Activated CD4-positive, alpha-beta T cell treated with anti-CD3 and anti-CD28 coated beads for 36 hours (primary cell): ENCODE data around the gene TPBGL. TPM values are rescaled to one million over a fixed set of nuclear protein-coding genes. Genes with fewer than 3 reads are reported as not detected.
A peak's percentile ranks its signal among the peaks of the same experiment; 100 is the strongest.

Experiments used
- ATAC-seq: fragments of 200-7000 bp; cut with Tn5 transposase; one replicate; pipeline ENCODE4 v1.10.0; 2021; ENCODE audit warnings: mild to moderate bottlenecking, moderate library complexity
- CTCF ChIA-PET: fragments of 350-600 bp; sonication (Branson Sonifier 250); formaldehyde crosslinking; loops from one replicate; lab custom pipeline; 2021; ENCODE audit warnings: antibody characterized with exemption; lab: Charles Lee
- POLR2A ChIA-PET: fragments of 350-600 bp; sonication (Branson Sonifier 250); formaldehyde crosslinking; loops from one replicate; lab custom pipeline; 2021; ENCODE audit warnings: antibody characterized with exemption, inconsistent platforms; lab: Charles Lee
- DNase-seq: peaks from one replicate; pipeline ENCODE4 v3.0.0-alpha.2; 2020
- H3K27ac Mint-ChIP-seq: one replicate; pipeline ENCODE4 v1.8.0; 2021; ENCODE audit warnings: mixed read lengths
- H3K27me3 Mint-ChIP-seq: one replicate; pipeline ENCODE4 v1.8.0; 2021; ENCODE audit warnings: mixed read lengths
- H3K36me3 Mint-ChIP-seq: one replicate; pipeline ENCODE4 v1.8.0; 2021; ENCODE audit warnings: low read depth, mixed read lengths
- H3K4me1 Mint-ChIP-seq: one replicate; pipeline ENCODE4 v1.8.0; 2021; ENCODE audit warnings: mixed read lengths
- H3K4me3 Mint-ChIP-seq: one replicate; pipeline ENCODE4 v1.8.0; 2021; ENCODE audit warnings: mild to moderate bottlenecking, moderate library complexity, mixed read lengths
- H3K9me3 Mint-ChIP-seq: one replicate; pipeline ENCODE4 v1.8.0; 2021; ENCODE audit warnings: low read depth, mixed read lengths
- intact Hi-C, 2 experiments: fragments of 100-400 bp; cut with DNase I in 1 of 2; cut with micrococcal nuclease in 1 of 2; formaldehyde crosslinking; loops; one replicate each; pipeline versions ENCODE4 v1.14.2 to v1.15.1; 2022 to 2024; cut with DNase I, micrococcal nuclease
- total RNA-seq, 2 experiments: library from RNA; stranded (reverse); gene quantifications; one replicate each; pipeline ENCODE4 v1.2.3, GENCODE V29; 2021

Gene TPBGL
- total RNA-seq, 2 experiments from 2014 or later: 0.18 to 0.21 TPM

GRCh38 chr11:75264971-75265370 lies 24.4 kb downstream of the TPBGL start:
- intact Hi-C loops: no loop called here
- no peaks in the 10 kb centered on the region for H3K9me3 Mint-ChIP-seq

GRCh38 chr11:75265851-75266531 lies 25.4 kb downstream of the TPBGL start:
- Mint-ChIP-seq H3K4me3 (no peak overlapping the region), H3K4me1 (peaks cover 28% of the 10 kb centered on the region), H3K36me3 (no peaks in the 10 kb centered on the region), H3K27ac (no peak overlapping the region), H3K27me3 (no peaks in the 10 kb centered on the region), H3K9me3 (no peaks in the 10 kb centered on the region)
- POLR2A ChIA-PET: no interaction called here
- CTCF ChIA-PET: interaction anchor here (0.5 to 1.1 kb wide), 4 partner anchors 12 to 118 kb away, joined by 3 read pairs; no protein-coding TSS in a partner anchor
- intact Hi-C loops: no loop called here
- DNase-seq: no peak
- ATAC-seq: no peak

More at GRCh38 chr11:75264971-75265370, 24.4 kb downstream of the TPBGL start:
- Mint-ChIP-seq H3K36me3 (no peaks in the 10 kb centered on the region), H3K27me3 (no peaks in the 10 kb centered on the region), H3K27ac (peak overlapping the region; percentile 37), H3K4me1 (peaks cover 36% of the 10 kb centered on the region), H3K4me3 (no peak overlapping the region)
- DNase-seq (no peak), ATAC-seq (no peak)
- ChIA-PET CTCF (interaction anchor here (1.1 kb wide), 1 partner anchor 13 kb away, joined by 3 read pairs; no protein-coding TSS in a partner anchor), POLR2A (interaction anchor here (0.6 kb wide), 1 partner anchor 227 kb away, joined by 4 read pairs; no protein-coding TSS in a partner anchor)

DNA sequence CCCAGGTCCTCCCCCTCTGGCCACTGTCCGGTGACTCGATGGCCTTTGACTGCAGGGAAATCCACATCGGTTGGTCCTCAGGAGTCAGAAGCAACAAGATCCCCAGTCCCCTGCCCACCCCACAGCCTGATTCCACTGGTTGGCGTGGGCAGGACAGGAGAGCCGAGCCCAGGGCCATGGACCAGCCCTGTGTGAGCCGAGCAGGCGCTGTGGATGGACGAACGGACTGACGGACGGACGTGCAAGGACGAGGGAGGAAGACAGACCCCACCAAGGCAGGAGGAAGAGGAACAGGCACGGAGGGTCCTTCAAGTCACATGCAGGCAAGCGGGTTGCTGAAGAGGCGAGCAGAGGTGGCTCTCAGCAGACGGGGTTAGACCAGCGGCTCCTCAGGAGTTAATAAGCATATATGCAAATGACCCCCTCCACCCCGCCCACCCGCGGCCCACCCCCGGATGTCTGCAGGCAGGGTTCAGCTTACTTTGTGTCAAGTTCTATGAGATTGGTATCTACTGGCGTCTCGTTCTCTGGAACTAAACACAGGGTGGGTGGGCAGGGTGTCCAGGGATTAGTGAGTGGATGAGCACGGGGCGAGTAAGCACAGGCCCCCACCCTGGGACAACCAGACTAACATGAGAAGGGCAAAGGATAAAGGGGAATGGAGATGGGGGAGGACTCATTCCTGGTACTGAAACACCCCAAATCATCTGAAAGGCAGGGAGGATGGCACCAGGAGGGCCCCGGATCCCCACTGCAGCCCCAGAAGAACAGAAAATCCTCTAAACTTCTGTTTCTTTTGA lies 26.8 kb downstream of the TPBGL start:
- H3K9me3 Mint-ChIP-seq: no peaks in the 10 kb centered on the region
- peaks cover 21% of the 10 kb centered on the region for H3K4me1 Mint-ChIP-seq
- ChIA-PET CTCF (no interaction called here), POLR2A (no interaction called here)
- H3K36me3 Mint-ChIP-seq: no peaks in the 10 kb centered on the region
- no peaks in the 10 kb centered on the region for H3K27me3 Mint-ChIP-seq
- H3K27ac Mint-ChIP-seq: no peak overlapping the region
- ATAC-seq: no peak
- intact Hi-C loops: no loop called here
- no peak overlapping the region for H3K4me3 Mint-ChIP-seq
- no peak for DNase-seq

GRCh38 chr11:75268626-75269366 lies 28.2 kb downstream of the TPBGL start:
- Mint-ChIP-seq H3K4me3 (no peak overlapping the region), H3K27me3 (no peaks in the 10 kb centered on the region), H3K9me3 (no peaks in the 10 kb centered on the region), H3K4me1 (peaks cover 20% of the 10 kb centered on the region), H3K36me3 (peaks cover under 1% of the 10 kb centered on the region), H3K27ac (no peak overlapping the region)
- DNase-seq (no peak), ATAC-seq (no peak)
- intact Hi-C loops: no loop called here
- POLR2A ChIA-PET: no interaction called here
- CTCF ChIA-PET: interaction anchor here (2.1 to 3.9 kb wide), 2 partner anchors 126 to 129 kb away, joined by 9 to 15 read pairs; no protein-coding TSS in a partner anchor

- no peaks in the 10 kb centered on the region for H3K9me3 Mint-ChIP-seq
- CTCF ChIA-PET: interaction anchor here (2.1 to 3.9 kb wide), 2 partner anchors 127 to 129 kb away, joined by 9 to 15 read pairs; no protein-coding TSS in a partner anchor
- no peak for DNase-seq
- no peak overlapping the region for H3K27ac Mint-ChIP-seq
- intact Hi-C loops: no loop called here
- H3K36me3 Mint-ChIP-seq: peaks cover 3% of the 10 kb centered on the region
- H3K27me3 Mint-ChIP-seq: no peaks in the 10 kb centered on the region
- ATAC-seq: no peak
- no peak overlapping the region for H3K4me3 Mint-ChIP-seq
- POLR2A ChIA-PET: no interaction called here
- H3K4me1 Mint-ChIP-seq: peaks cover 20% of the 10 kb centered on the region
Measured at GRCh38 chr11:75269367-75269660, 28.7 kb downstream of the TPBGL start.

DNA sequence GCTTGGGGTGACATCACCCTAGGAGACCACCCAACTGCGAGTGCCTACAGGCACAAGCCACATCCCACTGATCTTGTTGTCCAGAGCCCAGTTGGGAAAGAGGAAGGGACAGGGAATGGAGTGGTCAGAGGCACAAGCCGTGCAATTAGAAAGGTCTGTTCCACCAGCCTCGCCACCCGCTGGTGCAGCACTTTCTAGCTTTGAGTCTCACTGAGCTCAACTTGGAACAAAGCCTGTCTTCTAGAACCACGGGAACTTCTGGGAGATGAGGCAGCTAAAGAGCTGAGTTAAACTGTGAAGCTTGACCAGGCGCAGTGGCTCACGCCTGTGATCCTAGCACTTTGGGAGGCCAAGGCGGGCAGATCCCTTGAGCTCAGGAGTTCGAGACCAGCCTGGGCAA lies 29.3 kb downstream of the TPBGL start:
- Mint-ChIP-seq H3K4me3 (no peak overlapping the region), H3K27ac (no peak overlapping the region), H3K36me3 (peaks cover 3% of the 10 kb centered on the region), H3K4me1 (peaks cover 18% of the 10 kb centered on the region), H3K9me3 (no peaks in the 10 kb centered on the region), H3K27me3 (no peaks in the 10 kb centered on the region)
- intact Hi-C loops: loop anchor here in 1 of 2 experiments (10.0 kb wide), 1 partner anchor 255 kb away; the partner anchor contains the start of gene GDPD5
- POLR2A ChIA-PET: interaction anchor here (0.7 kb wide), 1 partner anchor 83 kb away, joined by 3 read pairs; no protein-coding TSS in a partner anchor
- CTCF ChIA-PET: interaction anchor here (0.7 to 3.9 kb wide), 5 partner anchors 10 to 246 kb away, joined by 3 to 17 read pairs (median 9); no protein-coding TSS in a partner anchor
- no peak for ATAC-seq
- DNase-seq: no peak

DNA sequence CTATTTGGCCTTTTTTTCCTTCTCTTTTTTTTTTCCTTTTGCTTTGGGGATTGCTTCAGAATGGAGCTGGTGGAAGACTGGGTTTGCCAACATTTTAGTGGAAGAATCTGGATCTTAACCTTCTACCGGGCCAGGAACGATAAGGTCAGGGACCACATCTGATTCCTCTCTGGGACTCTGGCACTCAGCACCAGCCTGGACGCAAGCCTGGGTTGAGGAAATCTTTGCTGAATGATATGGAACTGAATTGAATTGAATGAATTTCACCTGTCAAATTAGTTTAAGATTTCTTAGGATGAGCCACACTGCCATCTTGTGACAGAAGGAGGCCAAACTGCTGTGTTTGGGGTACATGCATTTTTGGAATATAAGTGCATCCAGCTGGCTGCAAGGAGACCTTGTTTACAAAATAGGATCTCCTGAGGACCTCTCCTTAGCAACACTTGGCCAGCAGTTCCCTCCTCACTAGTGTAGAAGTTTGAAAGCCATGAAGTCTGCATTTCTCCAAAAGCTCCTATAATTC lies 30.4 kb downstream of the TPBGL start:
- peaks cover 25% of the 10 kb centered on the region for H3K4me1 Mint-ChIP-seq
- no peaks in the 10 kb centered on the region for H3K27me3 Mint-ChIP-seq
- POLR2A ChIA-PET: no interaction called here
- H3K9me3 Mint-ChIP-seq: no peaks in the 10 kb centered on the region
- no peak for DNase-seq
- no peak overlapping the region for H3K4me3 Mint-ChIP-seq
- intact Hi-C loops: loop anchor here in 1 of 2 experiments (10.0 kb wide), 1 partner anchor 254 kb away; the partner anchor contains the start of gene GDPD5
- ATAC-seq: no peak
- CTCF ChIA-PET: interaction anchor here (0.6 to 3.9 kb wide), 13 partner anchors 9 to 662 kb away, joined by 3 to 17 read pairs (median 5); no protein-coding TSS in a partner anchor
- no peak overlapping the region for H3K27ac Mint-ChIP-seq
- H3K36me3 Mint-ChIP-seq: peaks cover 7% of the 10 kb centered on the region

- no peaks in the 10 kb centered on the region for H3K9me3 Mint-ChIP-seq
- intact Hi-C loops: loop anchor here in 1 of 2 experiments (10.0 kb wide), 1 partner anchor 253 kb away; the partner anchor contains the start of gene GDPD5
- ChIA-PET CTCF (interaction anchor here (0.6 to 3.9 kb wide), 12 partner anchors 8 to 1604 kb away, joined by 3 to 17 read pairs (median 4); no protein-coding TSS in a partner anchor), POLR2A (no interaction called here)
- H3K27ac Mint-ChIP-seq: no peak overlapping the region
- H3K4me1 Mint-ChIP-seq: peaks cover 33% of the 10 kb centered on the region
- no peaks in the 10 kb centered on the region for H3K27me3 Mint-ChIP-seq
- H3K36me3 Mint-ChIP-seq: peaks cover 9% of the 10 kb centered on the region
- DNase-seq (no peak), ATAC-seq (no peak)
- no peak overlapping the region for H3K4me3 Mint-ChIP-seq
Measured at GRCh38 chr11:75271730-75272129, 31.2 kb downstream of the TPBGL start.

GRCh38 chr11:75272391-75272790 lies 31.8 kb downstream of the TPBGL start:
- ChIA-PET POLR2A (no interaction called here), CTCF (interaction anchor here (0.8 to 3.9 kb wide), 6 partner anchors 7 to 132 kb away, joined by 3 to 17 read pairs (median 8); no protein-coding TSS in a partner anchor)
- ATAC-seq (no peak), DNase-seq (no peak)
- H3K27me3 Mint-ChIP-seq: no peaks in the 10 kb centered on the region
- peaks cover 38% of the 10 kb centered on the region for H3K4me1 Mint-ChIP-seq
- no peaks in the 10 kb centered on the region for H3K9me3 Mint-ChIP-seq
- peaks cover 9% of the 10 kb centered on the region for H3K36me3 Mint-ChIP-seq
- H3K27ac Mint-ChIP-seq: no peak overlapping the region
- H3K4me3 Mint-ChIP-seq: no peak overlapping the region
- intact Hi-C loops: loop anchor here in 1 of 2 experiments (10.0 kb wide), 1 partner anchor 252 kb away; the partner anchor contains the start of gene GDPD5

DNA sequence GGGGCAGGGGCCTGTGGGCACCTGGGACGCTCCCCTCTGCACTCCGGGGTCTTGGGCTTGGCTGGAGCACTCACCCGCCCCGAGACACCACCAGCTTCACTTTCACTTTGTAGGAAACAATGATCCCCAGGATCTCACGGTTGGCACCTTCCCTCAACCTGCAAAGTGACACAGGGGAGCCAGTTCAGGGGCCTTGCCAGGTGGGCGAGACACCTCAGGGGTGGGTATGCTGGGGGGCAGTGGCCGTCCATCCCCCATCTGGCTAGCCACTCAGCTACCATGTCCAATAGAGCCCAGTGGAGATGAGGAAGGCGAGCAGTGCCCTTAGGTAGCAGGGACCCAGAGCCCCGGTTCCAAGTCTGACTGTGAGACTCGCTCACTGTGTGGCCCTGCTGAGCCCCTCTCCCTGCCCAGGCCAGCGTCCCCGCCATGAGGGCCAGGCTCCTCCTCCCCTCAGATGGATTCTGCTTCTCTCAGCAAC lies 32.3 kb downstream of the TPBGL start:
- H3K4me1 Mint-ChIP-seq: peaks cover 42% of the 10 kb centered on the region
- no peak overlapping the region for H3K4me3 Mint-ChIP-seq
- intact Hi-C loops: loop anchor here in 1 of 2 experiments (10.0 kb wide), 1 partner anchor 252 kb away; the partner anchor contains the start of gene GDPD5
- no peak for ATAC-seq
- DNase-seq: no peak
- peaks cover 9% of the 10 kb centered on the region for H3K36me3 Mint-ChIP-seq
- no peaks in the 10 kb centered on the region for H3K27me3 Mint-ChIP-seq
- no peaks in the 10 kb centered on the region for H3K9me3 Mint-ChIP-seq
- CTCF ChIA-PET: interaction anchor here (0.6 to 2.6 kb wide), 5 partner anchors 27 to 130 kb away, joined by 3 to 10 read pairs (median 4); no protein-coding TSS in a partner anchor
- POLR2A ChIA-PET: no interaction called here
- peak overlapping the region; percentile 56 for H3K27ac Mint-ChIP-seq
